Superior temporal gyrus (tissue), 1 donor: ENCODE measurements around the gene NEK6.
A peak's percentile ranks its signal among the peaks of the same experiment; 100 is the strongest.

Experiments
- DNase-seq: peaks from one replicate; pipeline ENCODE4 v3.0.0-alpha.2; 2016; ENCODE audit errors: extremely low spot score

NEK6 gene

DNA sequence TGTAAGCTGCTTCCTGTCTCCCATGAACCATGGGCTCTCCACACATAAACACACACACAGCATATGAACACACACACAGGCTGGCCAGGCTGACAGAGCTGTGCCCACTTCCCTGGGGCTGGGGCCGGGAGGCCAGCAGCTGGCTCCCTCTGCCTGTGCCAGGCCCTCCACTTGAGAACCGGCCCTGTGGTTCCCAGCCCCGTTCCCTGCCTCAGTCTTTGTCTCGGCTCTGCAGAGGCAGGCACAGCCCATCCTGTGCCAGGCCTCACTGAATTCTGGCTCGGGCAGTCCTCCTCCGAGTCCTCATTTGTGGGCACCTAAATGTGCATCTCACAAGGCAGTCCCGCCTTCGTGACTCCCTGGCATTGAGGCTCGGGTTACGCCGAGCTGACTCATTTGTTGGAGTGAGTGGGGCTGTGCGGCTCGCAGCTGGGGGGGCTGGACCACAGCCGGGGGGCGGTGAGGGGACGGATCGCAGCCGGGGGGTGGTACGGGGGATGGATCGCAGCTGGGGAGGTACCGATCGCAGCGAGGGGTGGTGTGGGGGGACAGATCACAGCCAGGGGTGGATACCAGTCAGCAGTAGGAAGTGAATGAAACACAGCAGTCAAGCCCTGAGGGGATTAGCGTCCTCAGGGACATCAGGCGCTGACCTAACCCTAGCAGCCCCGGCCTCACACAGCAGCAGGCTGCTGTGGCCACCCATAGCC is 85.2 kb downstream of the NEK6 start:
- peak; percentile 66 for DNase-seq

DNA sequence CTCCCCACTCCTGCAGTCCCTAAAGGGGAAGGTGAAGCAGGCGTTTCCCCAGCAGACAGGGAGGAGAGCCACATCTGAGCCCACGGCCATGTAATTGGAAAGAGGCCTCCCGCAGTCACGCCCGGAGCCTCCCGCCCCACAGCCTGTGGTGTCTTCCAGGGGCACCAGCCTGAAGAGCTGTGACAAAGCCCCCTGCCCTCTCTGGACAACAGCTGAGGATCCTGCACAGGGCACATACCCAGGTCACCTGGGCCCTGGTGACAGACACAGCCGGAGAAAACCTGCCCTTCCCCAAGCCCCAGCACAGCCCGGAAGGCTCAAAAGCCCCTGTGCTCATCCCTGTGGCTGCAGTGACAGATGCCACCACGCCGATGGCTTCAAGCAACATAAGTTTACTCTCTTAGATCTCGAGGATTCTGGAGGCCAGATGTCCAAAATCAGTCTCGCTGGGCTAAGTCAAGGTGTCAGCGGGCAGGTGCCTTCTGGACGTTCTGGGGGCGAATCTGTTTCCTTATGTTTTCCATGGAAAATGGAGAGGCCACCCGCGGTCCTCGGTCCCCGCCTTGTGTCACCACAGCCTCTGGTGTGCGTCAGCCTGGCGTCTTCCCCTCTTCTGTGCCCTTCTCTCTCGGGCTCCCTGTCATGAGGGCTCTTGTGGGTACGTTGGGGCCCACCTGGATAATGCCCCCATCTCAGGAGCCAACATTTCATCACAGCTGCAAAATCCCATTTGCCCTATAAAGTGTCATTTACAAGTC is 86.0 kb downstream of the NEK6 start:
- no peak for DNase-seq

GRCh38 chr9:124344291-124345050 is 86.7 kb downstream of the NEK6 start:
- DNase-seq, result no peak

- no peak for DNase-seq
Observed at GRCh38 chr9:124345063-124345462, 87.3 kb downstream of the NEK6 start.

DNA sequence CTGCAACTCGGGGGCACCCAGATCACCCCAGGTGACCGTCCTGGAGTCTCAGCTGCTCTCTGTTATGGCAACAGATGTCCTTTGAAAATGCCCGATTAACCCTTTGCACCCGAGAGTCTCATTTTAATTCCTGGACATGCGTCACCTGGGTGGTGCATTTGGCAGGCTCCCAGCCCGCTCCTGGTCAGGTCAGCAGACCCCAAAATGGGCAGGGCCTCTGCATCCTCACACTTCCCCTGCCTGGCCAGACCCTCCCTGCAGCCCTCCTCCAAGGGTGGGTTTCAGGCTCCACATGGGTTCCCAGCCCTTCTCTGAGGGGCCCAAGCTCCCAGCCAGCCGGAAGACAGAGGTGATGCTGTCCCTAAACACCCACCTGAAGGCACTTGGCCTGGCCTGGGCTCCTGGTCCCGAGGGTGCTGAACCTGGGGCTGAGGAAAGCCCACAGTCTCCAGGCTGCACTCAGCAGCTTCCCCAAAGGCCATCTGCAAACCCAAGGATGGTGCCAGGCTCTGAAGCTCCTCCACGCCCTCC is 88.1 kb downstream of the NEK6 start:
- no peak for DNase-seq

DNA sequence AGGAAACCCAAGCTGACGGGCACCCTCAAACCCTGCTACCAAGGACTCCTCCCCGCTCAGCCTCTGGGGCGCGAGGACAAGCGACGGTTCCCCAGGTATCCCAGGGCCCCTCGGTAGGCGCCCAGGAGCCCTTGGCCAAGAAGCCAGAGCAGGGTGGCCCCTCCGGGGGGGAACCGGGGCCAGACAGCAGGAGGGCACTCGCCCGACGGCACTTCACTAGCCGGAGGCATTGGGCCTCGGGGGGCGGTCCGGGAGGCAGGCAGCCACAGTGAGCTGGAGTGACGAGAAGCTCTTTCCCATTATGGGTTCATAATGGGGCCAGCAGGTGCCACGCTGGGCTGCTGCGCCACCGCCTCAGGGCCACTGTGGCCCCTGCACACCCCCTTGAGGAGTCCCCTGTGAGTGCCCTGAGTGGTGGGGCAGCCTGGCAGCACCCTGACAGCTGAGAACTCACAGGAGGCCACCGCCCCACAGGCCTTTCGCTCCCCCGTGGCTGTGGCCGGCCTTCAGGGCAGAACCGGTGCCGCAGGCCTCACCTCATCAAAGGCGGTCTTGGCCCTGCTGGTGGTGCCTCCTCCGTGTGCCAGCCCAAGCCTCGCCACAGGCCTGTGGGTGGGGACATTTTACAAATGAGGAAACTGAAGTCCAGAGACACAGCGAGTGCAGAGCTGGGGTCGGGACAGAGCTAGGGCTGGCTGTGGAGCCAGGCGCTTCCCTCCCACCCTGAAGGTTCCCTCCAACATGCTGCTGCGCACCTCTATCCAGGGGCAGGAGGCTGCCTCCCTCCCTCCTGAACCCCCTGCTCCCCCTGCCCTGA is 88.8 kb downstream of the NEK6 start:
- no peak for DNase-seq

DNA sequence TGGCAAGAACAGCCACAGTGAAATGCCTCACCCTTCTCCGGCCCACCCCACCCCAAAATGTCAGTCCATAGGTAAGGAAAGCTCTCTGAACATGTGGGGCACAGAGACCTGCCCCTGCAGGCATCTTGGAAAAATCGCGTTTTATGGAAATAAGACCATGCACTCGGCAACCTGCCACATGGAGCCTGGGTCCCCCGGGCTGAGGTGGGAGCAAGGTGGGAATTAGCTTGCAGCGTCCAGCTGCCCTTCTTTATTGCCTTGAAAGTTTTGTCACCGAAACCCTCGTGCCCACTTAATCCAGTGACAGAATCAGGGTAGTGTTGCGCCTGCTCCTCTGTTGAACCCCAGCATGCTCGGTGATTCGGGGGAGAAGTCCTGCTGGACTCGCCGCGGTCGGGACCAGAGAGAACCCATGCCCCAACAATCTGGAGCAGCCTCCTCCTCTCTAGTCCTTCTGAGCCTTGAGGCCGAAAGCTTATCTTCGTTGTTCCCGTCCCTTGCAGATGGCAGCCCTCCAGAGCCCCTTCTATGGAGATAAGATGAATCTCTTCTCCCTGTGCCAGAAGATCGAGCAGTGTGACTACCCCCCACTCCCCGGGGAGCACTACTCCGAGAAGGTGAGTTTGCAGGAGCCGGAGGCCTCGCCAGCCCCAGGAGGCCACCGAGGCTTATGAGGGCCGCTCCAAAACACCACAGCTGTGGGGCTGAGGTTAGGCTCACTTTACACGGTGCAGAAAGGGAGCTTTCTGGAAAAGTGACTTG is 89.6 kb downstream of the NEK6 start:
- no peak for DNase-seq

DNA sequence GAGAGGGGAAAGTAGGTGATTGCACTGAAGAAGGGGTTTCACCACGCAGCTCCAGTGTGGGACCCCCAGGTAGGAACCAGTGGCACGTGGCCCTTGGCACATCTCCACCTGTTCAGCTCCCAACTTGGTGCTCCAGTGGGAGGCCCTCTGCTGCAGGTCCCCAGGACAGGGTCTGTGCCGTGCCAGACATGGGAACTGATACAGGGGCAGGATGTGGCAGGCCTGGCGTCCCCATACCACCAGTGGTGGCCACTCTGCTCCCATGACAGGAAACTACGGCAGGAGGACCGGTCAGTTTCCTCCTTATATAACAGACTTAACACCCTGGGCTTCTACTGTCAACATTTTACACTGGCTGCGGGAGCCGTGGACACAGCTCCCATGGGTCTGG is 90.2 kb downstream of the NEK6 start:
- DNase-seq, result no peak

DNA sequence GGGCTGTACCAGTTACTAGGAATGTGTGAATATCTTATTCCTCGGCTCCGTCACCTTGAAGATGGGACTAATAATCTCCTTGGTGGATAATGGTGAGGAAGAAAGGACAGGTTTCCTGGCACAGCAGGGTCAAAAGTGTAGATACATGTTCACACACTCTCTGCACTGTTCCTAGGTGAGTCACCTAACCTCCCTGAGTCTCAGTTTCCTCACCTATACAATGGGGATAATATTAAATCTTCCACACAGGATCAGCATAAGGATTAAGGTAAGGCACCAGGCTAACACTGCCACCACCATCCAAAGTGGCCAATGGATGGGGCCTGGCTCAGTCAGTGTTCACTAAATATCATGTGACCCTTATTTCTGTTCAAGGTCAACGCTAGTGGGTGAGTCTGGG is 90.6 kb downstream of the NEK6 start:
- DNase-seq, result no peak

DNA sequence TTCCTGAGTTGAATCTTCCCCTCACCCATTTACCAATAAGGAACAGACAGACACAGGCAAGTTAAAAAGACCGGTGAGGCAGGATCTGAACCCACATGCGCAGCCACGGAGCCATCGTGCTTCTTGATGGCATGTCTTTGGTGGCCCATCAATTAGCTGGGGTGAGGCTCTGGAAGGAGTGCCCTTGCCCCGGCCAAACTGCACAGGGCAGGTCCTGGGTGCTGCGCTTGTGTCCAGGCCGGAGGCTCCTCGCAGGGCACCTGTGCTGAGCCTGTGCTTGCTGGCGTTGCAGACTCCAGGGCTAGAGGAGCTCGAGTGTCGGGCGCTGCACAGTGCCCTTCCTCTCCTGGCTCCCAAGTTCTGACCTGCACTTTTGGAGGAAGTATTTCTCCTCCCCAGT is 91.1 kb downstream of the NEK6 start:
- DNase-seq, result no peak

DNA sequence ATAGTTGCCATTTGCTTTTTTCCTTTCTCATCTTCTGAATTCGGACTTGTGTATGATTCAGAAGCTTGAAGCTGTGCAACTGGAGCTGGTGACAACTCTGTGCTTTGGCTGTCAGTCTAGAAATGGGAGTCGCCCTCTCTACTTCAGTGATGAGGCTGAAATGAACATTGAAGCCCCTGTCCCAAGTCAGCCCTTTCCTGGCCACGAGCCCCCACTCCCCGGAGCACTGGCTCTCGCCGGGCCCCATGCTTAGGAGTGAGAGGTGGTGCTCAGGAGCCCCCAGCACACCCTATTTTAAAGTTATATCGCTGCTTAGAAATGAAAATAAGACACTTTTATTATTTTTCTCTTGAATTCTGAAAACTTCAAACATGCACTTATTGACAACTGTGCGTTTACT is 91.5 kb downstream of the NEK6 start:
- DNase-seq, result no peak

DNA sequence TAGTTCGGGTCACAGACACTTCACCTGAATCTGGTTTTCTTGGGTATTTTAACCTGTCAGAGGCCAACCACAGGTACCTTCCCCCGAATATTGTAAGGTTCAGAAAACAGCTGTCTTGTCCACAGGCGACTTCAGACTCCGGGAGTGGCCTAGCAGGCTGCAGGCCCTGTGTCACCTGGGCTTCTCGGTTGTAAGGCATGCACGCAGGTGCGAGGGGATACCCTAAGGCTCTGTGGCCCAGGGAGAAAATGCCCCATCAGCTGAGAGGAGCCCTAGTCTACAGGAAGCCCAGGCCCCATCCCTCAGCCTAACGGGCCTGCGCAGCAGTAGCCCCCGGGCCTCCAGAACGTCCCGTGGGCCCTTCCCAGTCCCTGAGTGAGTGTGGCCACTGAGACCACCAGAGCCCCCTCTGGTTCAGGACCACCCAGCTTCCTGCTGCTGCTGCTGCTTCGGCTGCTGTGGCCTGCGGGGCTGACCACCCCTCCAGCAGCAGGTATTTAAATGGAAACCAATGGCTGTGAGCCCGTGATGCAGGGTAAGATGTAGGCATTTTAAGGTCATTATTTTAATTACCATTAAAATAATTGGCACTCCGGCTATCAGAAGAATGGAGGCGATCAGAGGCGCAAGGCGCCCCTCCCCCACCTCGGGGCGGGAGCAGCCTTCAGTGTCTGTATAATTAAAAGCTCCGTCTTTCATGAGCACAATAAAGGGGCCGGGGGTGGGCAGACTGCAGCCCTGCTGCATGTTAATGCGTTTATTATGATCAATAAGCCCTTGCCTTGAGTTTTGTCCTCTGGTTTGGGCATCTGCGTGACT is 92.1 kb downstream of the NEK6 start:
- DNase-seq, result no peak

DNA sequence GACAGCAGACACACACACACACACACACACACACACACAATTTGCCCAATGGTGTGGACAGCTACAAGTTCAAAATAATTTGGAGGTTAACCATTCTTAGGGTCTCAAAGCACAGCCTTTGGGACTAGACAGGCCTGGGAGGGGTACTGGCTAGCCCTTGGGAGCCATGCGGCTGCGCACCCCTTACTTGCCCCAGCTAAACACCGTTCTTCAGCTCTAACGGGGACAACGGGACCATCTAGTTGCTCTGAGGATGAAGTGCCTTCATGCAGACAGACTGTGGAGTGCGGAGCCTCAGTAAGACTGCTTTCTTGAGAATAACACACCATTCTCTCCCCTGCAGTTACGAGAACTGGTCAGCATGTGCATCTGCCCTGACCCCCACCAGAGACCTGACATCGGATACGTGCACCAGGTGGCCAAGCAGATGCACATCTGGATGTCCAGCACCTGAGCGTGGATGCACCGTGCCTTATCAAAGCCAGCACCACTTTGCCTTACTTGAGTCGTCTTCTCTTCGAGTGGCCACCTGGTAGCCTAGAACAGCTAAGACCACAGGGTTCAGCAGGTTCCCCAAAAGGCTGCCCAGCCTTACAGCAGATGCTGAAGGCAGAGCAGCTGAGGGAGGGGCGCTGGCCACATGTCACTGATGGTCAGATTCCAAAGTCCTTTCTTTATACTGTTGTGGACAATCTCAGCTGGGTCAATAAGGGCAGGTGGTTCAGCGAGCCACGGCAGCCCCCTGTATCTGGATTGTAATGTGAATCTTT is 92.9 kb downstream of the NEK6 start:
- no peak for DNase-seq

- no peak for DNase-seq
Observed at GRCh38 chr9:124351672-124352468, 94.1 kb downstream of the NEK6 start.

DNA sequence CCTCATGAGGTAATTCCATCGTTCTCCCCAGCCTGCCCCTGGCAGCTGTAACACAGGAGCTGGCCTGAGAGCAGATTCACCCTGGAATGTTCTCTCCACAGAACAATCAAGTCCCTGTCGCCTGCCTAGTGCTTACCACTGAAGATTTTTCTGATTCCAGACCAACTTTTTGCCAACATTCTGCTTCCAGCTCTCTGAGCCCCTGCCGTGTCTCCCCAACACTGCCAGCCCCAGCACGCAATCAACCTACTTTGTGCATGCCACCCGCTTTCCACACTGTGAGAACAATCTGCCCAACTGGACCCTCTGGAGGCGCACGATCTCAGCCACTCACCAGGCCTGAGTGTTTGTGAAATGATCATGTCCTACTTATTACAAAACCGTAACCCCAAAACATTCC is 94.9 kb downstream of the NEK6 start:
- peak; percentile 57 for DNase-seq

- no peak for DNase-seq
Observed at GRCh38 chr9:124353166-124353768, 95.5 kb downstream of the NEK6 start.

DNA sequence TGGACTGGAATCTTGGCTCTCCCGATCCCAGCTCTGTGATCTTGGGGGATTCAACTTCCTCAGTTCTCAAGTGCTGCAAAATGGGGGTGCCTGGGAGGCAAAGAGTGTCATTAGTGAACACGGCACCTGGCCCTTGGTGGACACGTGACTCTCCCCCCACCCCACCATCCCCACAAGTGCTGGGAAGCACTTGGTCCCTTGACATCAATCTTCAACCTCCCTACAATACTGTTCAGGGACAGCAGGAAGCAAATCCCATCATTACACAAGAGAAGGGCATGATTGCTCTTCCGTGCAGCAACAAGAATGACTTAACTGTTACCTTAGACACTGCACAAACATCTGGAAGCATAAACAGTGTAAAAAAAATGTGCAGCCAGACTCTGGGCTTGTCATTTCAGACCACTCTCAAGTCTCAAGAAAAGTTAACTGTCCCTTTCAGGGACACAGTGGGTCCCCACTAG is 96.1 kb downstream of the NEK6 start:
- DNase-seq, result no peak
